Subcutaneous preadipocyte (primary cell): ENCODE data around the gene PDIA5. TPM values are rescaled to one million over a fixed set of nuclear protein-coding genes. Genes with fewer than 3 reads are reported as not detected.

ENCODE experiments used
- total RNA-seq: library from RNA; depleted of rRNA; stranded (reverse); fragments of >200 nt; gene quantifications from 2 replicates; pipeline ENCODE4 v1.2.3, GENCODE V29; 2012

The PDIA5 gene
- 32.0 and 37.5 TPM in 2 replicates for total RNA-seq

DNA sequence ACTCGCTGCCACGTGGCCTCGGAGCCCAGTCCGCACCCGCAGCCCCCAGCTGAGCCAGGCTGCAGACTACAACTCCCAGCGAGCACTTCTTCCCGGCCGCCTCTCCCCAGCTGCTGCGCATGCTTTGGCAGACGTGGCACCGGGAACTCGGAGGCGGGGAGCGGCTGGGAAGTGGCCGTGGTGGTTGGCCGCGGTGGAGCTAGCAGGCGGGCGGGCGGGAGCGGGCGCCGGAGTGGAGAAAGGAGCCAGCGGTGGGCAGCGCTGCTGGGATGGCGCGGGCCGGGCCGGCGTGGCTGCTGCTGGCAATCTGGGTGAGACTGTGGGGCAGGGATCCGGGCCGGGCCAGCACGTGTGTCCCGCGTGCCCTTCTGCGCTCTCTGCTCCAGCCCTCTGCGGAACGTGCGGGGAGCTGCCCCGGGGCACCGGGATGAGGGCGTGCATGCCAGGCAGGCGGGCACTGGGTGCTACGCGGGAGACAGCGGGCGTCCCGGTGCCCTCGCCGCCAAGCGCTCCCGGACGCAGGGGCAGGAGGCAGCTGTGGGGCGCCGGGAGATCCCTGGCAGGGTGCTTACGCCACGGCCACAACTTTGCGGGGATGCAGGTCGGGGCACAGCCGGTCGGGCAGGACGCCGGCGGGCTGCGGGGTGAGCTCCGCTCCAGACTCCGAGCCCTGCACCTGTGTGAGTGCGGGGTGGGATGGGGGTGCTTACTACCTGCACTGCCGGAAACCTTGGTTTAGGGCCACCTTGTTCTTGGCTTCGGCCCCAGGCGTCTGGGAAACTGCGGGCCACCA is at the start of gene PDIA5:
PDIA5 (plus strand) TSS at position 130 of the 793 bp plus-strand sequence; CDS start at position 270, 140 bp downstream.

GRCh38 chr3:123027292-123028232 is 39.3 kb upstream of the PDIA5 start, which contains the start of gene SEMA5B:
Gene SEMA5B, minus strand, starts transcription at chr3:123027763. Its CDS starts 66,500 bp downstream, at chr3:122961263.

GRCh38 chr3:123201557-123202427 is 135.0 kb downstream of the PDIA5 start, which contains the start of gene SEC22A:
Gene SEC22A, plus strand, starts transcription at chr3:123201943. Its CDS starts 7,275 bp downstream, at chr3:123209218.

Other genes with a start within 250 kb of the PDIA5 start
- not detected in 2 replicates for gene SEMA5B, start 39.3 kb upstream of the PDIA5 start, total RNA-seq
- 26.8 and 27.8 TPM in 2 replicates for gene SEC22A, start 134.9 kb downstream of the PDIA5 start, total RNA-seq